CD14-positive monocyte (primary cell): ENCODE measurements around the gene MBD5. TPM values are rescaled to one million over a fixed set of nuclear protein-coding genes. Genes with fewer than 3 reads are reported as not detected.

Experiments used
- DNase-seq, 3 donors: peaks; one replicate each; pipeline ENCODE4 v3.0.0-alpha.2; 2011 to 2022
- H2AFZ ChIP-seq: 2 replicates; pipeline ENCODE4 v1.6.0; 2012; ENCODE audit warnings: mild to moderate bottlenecking, low read depth, low read length, inconsistent platforms; ENCODE audit not compliant: insufficient read depth, poor library complexity, severe bottlenecking
- H3K27ac ChIP-seq, 2 donors: 1 replicate in 1 of 2; 2 replicates in 1 of 2; pipeline ENCODE4 v1.5.1; 2012 to 2013; ENCODE audit warnings: low read length in 2 of 2, control low read depth in 1 of 2, inconsistent platforms in 1 of 2, low read depth in 1 of 2, mild to moderate bottlenecking in 1 of 2
- H3K27me3 ChIP-seq, 2 donors: one replicate each; pipeline versions ENCODE4 v1.6.0 to v1.6.1; 2011 to 2013; ENCODE audit warnings: low read length in 2 of 2; ENCODE audit not compliant: control insufficient read depth in 2 of 2, insufficient read depth in 2 of 2
- H3K36me3 ChIP-seq, 2 donors: replicated peaks in 1 of 2; 1 replicate in 1 of 2; 2 replicates in 1 of 2; pipeline versions ENCODE4 v1.5.1 to v1.6.1; 2012 to 2013; ENCODE audit warnings: low read length in 2 of 2, control low read depth in 1 of 2, inconsistent platforms in 1 of 2, mild to moderate bottlenecking in 1 of 2; ENCODE audit not compliant: insufficient read depth in 2 of 2, control insufficient read depth in 1 of 2
- H3K4me1 ChIP-seq, 2 donors: 1 replicate in 1 of 2; 2 replicates in 1 of 2; pipeline versions ENCODE4 v1.5.1 to v1.6.1; 2012 to 2013; ENCODE audit warnings: low read length in 2 of 2, control low read depth in 1 of 2, inconsistent platforms in 1 of 2, mild to moderate bottlenecking in 1 of 2, moderate library complexity in 1 of 2; ENCODE audit not compliant: insufficient read depth in 2 of 2, control insufficient read depth in 1 of 2
- H3K4me2 ChIP-seq: replicated peaks from 2 replicates; pipeline ENCODE3; 2012; ENCODE audit warnings: low read length, moderate library complexity, mild to moderate bottlenecking; ENCODE audit not compliant: poor library complexity, severe bottlenecking; ENCODE audit errors: extremely low read depth
- H3K4me3 ChIP-seq, 3 experiments: fragments of 200-600 bp in 1 of 3; sonication (generic) in 1 of 3; replicated peaks in 1 of 3; 1 replicate in 2 of 3; 2 replicates in 1 of 3; pipeline ENCODE4 v1.5.1; 2011 to 2013; ENCODE audit warnings: low read length in 3 of 3, mild to moderate bottlenecking in 3 of 3, control low read depth in 2 of 3, low read depth in 2 of 3, inconsistent platforms in 1 of 3, moderate library complexity in 1 of 3
- H3K79me2 ChIP-seq: 2 replicates; pipeline ENCODE4 v1.6.0; 2012; ENCODE audit warnings: mild to moderate bottlenecking, control low read depth, inconsistent platforms, low read length, moderate library complexity; ENCODE audit not compliant: insufficient read depth
- H3K9ac ChIP-seq: 2 replicates; pipeline ENCODE4 v1.6.0; 2017; ENCODE audit warnings: low read length, mild to moderate bottlenecking; ENCODE audit not compliant: insufficient read depth, poor library complexity, severe bottlenecking
- H3K9me3 ChIP-seq, 2 donors: replicated peaks in 1 of 2; 1 replicate in 1 of 2; 2 replicates in 1 of 2; pipeline versions ENCODE4 v1.5.1 to v1.6.1; 2012 to 2013; ENCODE audit warnings: low read length in 2 of 2, control low read depth in 1 of 2; ENCODE audit not compliant: control insufficient read depth in 1 of 2, insufficient read depth in 1 of 2
- H4K20me1 ChIP-seq: 2 replicates; pipeline ENCODE4 v1.6.0; 2012; ENCODE audit warnings: mild to moderate bottlenecking, low read length, control low read depth, moderate library complexity; ENCODE audit not compliant: insufficient read depth
- H3K27ac Mint-ChIP-seq, 7 donors: one replicate each; pipeline ENCODE4 v1.8.0; 2020; ENCODE audit warnings: mild to moderate bottlenecking in 7 of 7, mixed read lengths in 7 of 7, moderate library complexity in 6 of 7, inconsistent platforms in 2 of 7
- H3K27me3 Mint-ChIP-seq, 3 donors: one replicate each; pipeline ENCODE4 v1.8.0; 2021 to 2022; ENCODE audit warnings: low read depth in 3 of 3, mild to moderate bottlenecking in 3 of 3, mixed read lengths in 3 of 3, moderate library complexity in 3 of 3, inconsistent platforms in 1 of 3
- H3K36me3 Mint-ChIP-seq, 2 donors: one replicate each; pipeline ENCODE4 v1.8.0; 2020; ENCODE audit warnings: mixed read lengths in 2 of 2, inconsistent platforms in 1 of 2, mild to moderate bottlenecking in 1 of 2
- H3K4me1 Mint-ChIP-seq: one replicate; pipeline ENCODE4 v1.8.0; 2020; ENCODE audit warnings: mild to moderate bottlenecking, mixed read lengths
- H3K4me3 Mint-ChIP-seq, 2 donors: one replicate each; pipeline ENCODE4 v1.8.0; 2020; ENCODE audit warnings: mild to moderate bottlenecking in 2 of 2, mixed read lengths in 2 of 2, moderate library complexity in 1 of 2
- H3K9me3 Mint-ChIP-seq, 7 donors: one replicate each; pipeline ENCODE4 v1.8.0; 2020 to 2022; ENCODE audit warnings: mixed read lengths in 7 of 7, mild to moderate bottlenecking in 6 of 7, moderate library complexity in 6 of 7, inconsistent platforms in 2 of 7
- WGBS: methylation state at CpG from one replicate; pipeline ENCODE4 v1.1.5; 2013; ENCODE audit warnings: missing lambda C conversion rate; ENCODE audit not compliant: insufficient coverage; 5-methylcytosine and 5-hydroxymethylcytosine counted together
- intact Hi-C, 2 donors: fragments of 100-400 bp; cut with micrococcal nuclease; formaldehyde crosslinking; loops; one replicate each; pipeline versions ENCODE4 v1.15.0 to v1.15.1; 2023
- polyA plus RNA-seq, 3 donors: library from polyadenylated mRNA; depleted of rRNA in 1 of 3; unstranded in 2 of 3; stranded (reverse) in 1 of 3; fragments of 300-500 nt in 2 of 3; fragments of >200 nt in 1 of 3; fragmentation: Illumina TruSeq in 2 of 3; gene quantifications; 1 replicate in 2 of 3; 2 replicates in 1 of 3; pipeline ENCODE4 v1.2.3, GENCODE V29; 2012 to 2021
- TF ChIP-seq, protein P1 (sequence below): fragments of 200-600 bp; IDR thresholded peaks from one replicate; pipeline ENCODE4 v1.8.0; 2022; ENCODE audit warnings: antibody characterized with exemption, mild to moderate bottlenecking

The MBD5 gene
- polyA plus RNA-seq, 3 donors = 2.3 to 5.7 (median 3.5) TPM

DNA sequence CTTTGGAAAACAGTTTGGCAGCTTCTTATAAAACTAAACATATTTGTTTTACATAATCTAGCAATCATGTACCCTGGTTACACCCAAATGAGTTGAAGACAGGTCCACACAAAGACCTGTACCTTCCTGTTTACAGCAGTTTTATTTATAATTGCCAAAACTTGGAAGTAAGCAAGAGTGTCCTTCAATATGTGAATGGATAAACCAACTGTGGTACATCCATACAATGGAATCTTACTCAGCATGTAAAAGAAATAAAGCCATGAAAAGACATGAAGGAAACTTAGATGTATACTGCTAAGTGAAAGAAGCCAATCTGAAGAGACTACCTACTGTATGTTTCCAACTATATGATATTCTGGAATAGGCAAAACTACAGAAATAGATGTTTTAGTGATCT lies 24.1 kb upstream of the MBD5 start:
- TF ChIP-seq, protein P1, sequence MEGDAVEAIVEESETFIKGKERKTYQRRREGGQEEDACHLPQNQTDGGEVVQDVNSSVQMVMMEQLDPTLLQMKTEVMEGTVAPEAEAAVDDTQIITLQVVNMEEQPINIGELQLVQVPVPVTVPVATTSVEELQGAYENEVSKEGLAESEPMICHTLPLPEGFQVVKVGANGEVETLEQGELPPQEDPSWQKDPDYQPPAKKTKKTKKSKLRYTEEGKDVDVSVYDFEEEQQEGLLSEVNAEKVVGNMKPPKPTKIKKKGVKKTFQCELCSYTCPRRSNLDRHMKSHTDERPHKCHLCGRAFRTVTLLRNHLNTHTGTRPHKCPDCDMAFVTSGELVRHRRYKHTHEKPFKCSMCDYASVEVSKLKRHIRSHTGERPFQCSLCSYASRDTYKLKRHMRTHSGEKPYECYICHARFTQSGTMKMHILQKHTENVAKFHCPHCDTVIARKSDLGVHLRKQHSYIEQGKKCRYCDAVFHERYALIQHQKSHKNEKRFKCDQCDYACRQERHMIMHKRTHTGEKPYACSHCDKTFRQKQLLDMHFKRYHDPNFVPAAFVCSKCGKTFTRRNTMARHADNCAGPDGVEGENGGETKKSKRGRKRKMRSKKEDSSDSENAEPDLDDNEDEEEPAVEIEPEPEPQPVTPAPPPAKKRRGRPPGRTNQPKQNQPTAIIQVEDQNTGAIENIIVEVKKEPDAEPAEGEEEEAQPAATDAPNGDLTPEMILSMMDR = no peak
- Mint-ChIP-seq H3K36me3 (peaks cover 13 to 23% of the 10 kb centered on the region in 2 donors), H3K9me3 (peaks cover 6 to 17% (median 14%) of the 10 kb centered on the region in 7 donors), H3K4me1 (peaks cover 5% of the 10 kb centered on the region), H3K27me3 (peaks cover 0 to 1% (median 0%) of the 10 kb centered on the region in 3 donors), H3K27ac (no peak overlapping the region), H3K4me3 (no peak overlapping the region)
- Histone ChIP-seq H3K4me1 (no peaks in the 10 kb centered on the region), H3K27me3 (no peaks in the 10 kb centered on the region), H3K36me3 (peaks cover 0 to 23% of the 10 kb centered on the region in 2 donors), H4K20me1 (peaks cover 47% of the 10 kb centered on the region), H3K4me3 (no peak overlapping the region), H2AFZ (no peak overlapping the region), H3K9ac (no peak overlapping the region), H3K79me2 (peaks cover 58% of the 10 kb centered on the region), H3K9me3 (peaks cover 10 to 12% of the 10 kb centered on the region in 2 donors), H3K27ac (no peak overlapping the region), H3K4me2 (no peak overlapping the region)
- no peak for DNase-seq
- intact Hi-C loops = no loop called here

DNA sequence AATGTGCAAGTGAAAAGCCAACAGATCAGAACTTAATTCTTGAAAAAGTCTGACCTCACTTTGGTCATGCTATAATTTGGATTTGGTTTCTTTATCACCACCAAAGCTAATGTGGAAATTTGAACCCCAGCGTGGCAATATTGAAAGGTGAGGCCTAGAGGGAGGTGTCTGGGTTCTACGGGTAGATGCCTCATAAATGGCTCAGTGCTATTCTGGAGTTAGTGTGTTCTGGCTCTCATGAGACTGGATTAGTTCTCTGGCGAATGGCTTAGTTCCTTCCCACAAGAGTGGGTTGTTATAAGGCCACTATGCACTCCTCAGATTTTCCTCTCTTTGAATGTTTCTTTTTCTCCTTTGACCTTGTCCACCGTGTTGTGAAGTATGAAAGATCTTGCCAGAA lies 22.7 kb upstream of the MBD5 start:
- Histone ChIP-seq H3K4me1 (no peaks in the 10 kb centered on the region), H3K4me3 (no peak overlapping the region), H3K4me2 (no peak overlapping the region), H3K79me2 (peaks cover 55% of the 10 kb centered on the region), H3K9me3 (peaks cover 10 to 12% of the 10 kb centered on the region in 2 donors), H4K20me1 (peaks cover 33% of the 10 kb centered on the region), H2AFZ (no peak overlapping the region), H3K9ac (no peak overlapping the region), H3K36me3 (peaks cover 0 to 23% of the 10 kb centered on the region in 2 donors), H3K27me3 (no peaks in the 10 kb centered on the region), H3K27ac (no peak overlapping the region)
- intact Hi-C loops = no loop called here
- DNase-seq = no peak
- H3K27ac Mint-ChIP-seq = peak overlapping the region in 1 of 7 donors; percentile 81
- peaks cover 0 to 1% (median 0%) of the 10 kb centered on the region in 3 donors for H3K27me3 Mint-ChIP-seq
- H3K4me3 Mint-ChIP-seq = no peak overlapping the region
- no peaks in the 10 kb centered on the region for H3K4me1 Mint-ChIP-seq
- TF ChIP-seq, protein P1 = no peak
- 100% methylated on average over 1 of the region's 4 CpGs for WGBS
- peaks cover 19 to 27% (median 24%) of the 10 kb centered on the region in 7 donors for H3K9me3 Mint-ChIP-seq
- H3K36me3 Mint-ChIP-seq = peaks cover 17 to 28% of the 10 kb centered on the region in 2 donors
